NB4 (cell line): Measurements from ENCODE around the gene GPX4.

Source experiments
- DNase-seq: peaks from one replicate; pipeline ENCODE4 v3.0.0; 2010; ENCODE audit warnings: low read depth
- H3K4me3 ChIP-seq: one replicate; pipeline ENCODE4 v1.5.1; 2011; ENCODE audit warnings: mild to moderate bottlenecking, low read depth, low read length, moderate library complexity
- CTCF ChIP-seq: IDR thresholded peaks from one replicate; pipeline ENCODE4 v1.5.1; 2012; ENCODE audit warnings: low read depth, low read length
- MYC ChIP-seq: IDR thresholded peaks from 2 replicates; pipeline ENCODE4 v1.6.1; 2011; ENCODE audit warnings: low read depth, low read length
- POLR2A ChIP-seq: IDR thresholded peaks from 2 replicates; pipeline ENCODE4 v1.6.1; 2011; ENCODE audit warnings: mild to moderate bottlenecking; ENCODE audit not compliant: insufficient read length; ENCODE audit errors: extremely low read depth
- TF ChIP-seq, protein P1 (sequence below): IDR thresholded peaks from 2 replicates; pipeline ENCODE4 v1.6.1; 2011; ENCODE audit warnings: low read depth, low read length

The GPX4 gene

GRCh38 chr19:1070931-1071791 lies 32.6 kb upstream of the GPX4 start:
- H3K4me3 ChIP-seq, result no peak overlapping the region
- TF ChIP-seq MYC, result no peak
- no peak for TF ChIP-seq CTCF
- TF ChIP-seq, protein P1, sequence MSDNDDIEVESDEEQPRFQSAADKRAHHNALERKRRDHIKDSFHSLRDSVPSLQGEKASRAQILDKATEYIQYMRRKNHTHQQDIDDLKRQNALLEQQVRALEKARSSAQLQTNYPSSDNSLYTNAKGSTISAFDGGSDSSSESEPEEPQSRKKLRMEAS, result no peak
- no peak for DNase-seq

- TF ChIP-seq MYC (no peak), POLR2A (no peak), CTCF (no peak)
- TF ChIP-seq, protein P1, result no peak
- no peak for DNase-seq
- no peak overlapping the region for H3K4me3 ChIP-seq
Observed at GRCh38 chr19:1072371-1073015, 31.3 kb upstream of the GPX4 start.

GRCh38 chr19:1073063-1073955 lies 30.5 kb upstream of the GPX4 start:
- H3K4me3 ChIP-seq, result no peak overlapping the region
- TF ChIP-seq, protein P1, result no peak
- TF ChIP-seq MYC (no peak), CTCF (no peak), POLR2A (no peak)
- no peak for DNase-seq

DNA sequence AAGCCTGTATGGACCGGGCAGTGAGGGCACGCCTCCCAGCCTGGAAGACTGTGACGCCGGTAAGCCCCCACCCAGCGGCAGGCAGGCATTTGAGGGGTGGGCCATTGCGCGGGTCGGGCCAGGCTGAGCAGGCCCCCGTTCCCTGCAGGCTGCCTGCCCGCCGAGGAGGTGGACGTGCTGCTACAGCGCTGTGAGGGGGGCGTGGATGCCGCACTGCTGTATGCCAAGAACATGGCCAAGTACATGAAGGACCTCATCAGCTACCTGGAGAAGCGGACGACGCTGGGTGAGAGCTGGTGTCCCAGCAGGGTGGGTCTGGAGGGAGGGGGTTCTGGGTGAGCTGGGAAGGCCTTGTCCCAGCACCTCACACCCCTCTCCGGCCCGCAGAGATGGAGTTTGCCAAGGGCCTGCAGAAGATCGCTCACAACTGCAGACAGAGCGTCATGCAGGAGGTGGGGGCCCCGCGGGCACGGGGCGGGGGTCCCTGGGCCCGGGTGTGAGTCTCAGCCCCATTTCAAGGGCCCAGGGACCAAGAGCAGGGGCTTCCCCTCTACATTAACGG lies 29.8 kb upstream of the GPX4 start:
- H3K4me3 ChIP-seq, result no peak overlapping the region
- TF ChIP-seq, protein P1, result no peak
- no peak for TF ChIP-seq CTCF
- TF ChIP-seq MYC, result no peak
- TF ChIP-seq POLR2A, result no peak
- DNase-seq, result no peak

- no peak for DNase-seq
- TF ChIP-seq MYC, result no peak
- TF ChIP-seq, protein P1, result no peak
- no peak overlapping the region for H3K4me3 ChIP-seq
Observed at GRCh38 chr19:1074544-1075283, 29.1 kb upstream of the GPX4 start.
